NK-92 treated with Interleukin-12 subunit alpha and Interleukin-12 subunit beta, amount 100 ng/mL, for 24 hours (cell line): ENCODE measurements around the gene ZNF787.

Experiments used
- DNase-seq: peaks from one replicate; lab custom pipeline; 2025; lab: John Stamatoyannopoulos, UW

Gene ZNF787

GRCh38 chr19:56142897-56143434, 21.9 kb upstream of the ZNF787 start:
- no peak for DNase-seq

GRCh38 chr19:56142087-56142787, 21.1 kb upstream of the ZNF787 start:
- DNase-seq = no peak

DNA sequence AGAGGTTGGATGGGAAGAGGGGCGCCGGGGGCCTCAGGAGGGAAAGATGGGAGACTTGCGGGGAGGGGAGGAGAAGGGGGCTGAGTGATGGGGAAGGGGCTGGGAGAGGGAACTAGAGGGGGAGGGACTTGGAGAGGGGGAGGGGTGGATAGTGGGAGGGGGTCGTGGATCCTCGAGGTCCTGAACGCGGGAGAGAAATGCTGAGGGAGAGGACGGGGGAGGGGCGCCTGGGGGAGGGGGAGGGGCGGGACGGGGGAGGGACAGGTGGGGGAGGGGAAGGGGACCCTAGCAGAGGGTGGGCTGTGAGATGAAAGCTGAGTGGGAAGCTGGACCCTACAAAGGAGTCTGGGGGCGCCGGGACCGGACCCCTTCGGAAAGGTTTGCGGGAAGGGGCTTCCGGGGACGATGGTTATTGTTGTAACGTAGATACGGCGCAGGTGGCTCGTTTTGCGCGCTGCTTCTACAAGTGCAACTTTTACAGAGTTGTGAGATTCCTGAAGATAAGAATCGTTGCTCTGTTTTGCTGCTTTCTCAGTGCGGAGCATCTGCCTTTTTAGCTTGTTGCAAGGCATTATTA, 20.4 kb upstream of the ZNF787 start:
- no peak for DNase-seq

DNA sequence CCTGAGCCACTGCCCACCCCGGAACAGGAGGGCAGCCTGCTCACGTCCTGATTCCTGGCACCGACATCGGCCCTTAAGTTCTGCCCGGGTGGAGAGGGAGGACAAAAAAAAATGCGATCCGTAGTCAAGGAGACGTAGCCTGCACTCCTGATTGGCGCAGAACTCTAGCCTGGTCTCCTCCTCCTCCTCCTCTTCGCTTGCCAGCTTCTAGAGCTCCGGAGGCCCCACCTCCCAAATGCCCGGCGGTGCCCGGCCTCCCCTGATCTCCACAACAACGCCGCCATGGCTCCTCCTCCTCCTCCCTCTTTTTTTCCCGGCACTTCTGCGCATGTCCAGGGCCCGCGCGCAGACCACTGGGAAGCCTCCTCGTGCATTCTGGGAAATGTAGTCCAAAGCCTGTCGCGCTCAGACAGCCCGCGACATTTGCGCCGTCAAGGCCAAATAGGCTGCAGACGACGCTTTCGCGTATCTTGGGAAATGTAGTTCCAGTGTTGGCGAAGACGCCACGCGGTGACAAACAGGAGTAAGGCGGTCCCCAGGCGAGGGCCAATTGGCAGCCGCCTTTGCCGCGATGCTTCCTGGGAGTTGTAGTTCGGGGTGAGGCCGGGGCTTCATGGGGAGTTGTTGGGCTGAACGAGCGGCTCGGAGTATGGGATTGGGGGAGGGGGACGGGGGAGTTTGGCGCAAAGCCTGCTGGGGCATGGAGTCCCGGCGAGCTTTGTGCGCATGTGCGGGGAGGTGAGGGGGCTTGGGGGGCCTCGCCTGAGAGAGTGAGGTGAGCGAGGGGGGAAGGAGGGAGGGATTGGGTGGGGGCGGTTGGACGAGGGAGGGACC, 19.7 kb upstream of the ZNF787 start, which contains the start of gene ZNF444:
ZNF444 (plus strand) TSS at position 705 of the 834 bp plus-strand sequence. CDS start 5,625 bp downstream, outside the sequence.
- peak; percentile 98 for DNase-seq

DNA sequence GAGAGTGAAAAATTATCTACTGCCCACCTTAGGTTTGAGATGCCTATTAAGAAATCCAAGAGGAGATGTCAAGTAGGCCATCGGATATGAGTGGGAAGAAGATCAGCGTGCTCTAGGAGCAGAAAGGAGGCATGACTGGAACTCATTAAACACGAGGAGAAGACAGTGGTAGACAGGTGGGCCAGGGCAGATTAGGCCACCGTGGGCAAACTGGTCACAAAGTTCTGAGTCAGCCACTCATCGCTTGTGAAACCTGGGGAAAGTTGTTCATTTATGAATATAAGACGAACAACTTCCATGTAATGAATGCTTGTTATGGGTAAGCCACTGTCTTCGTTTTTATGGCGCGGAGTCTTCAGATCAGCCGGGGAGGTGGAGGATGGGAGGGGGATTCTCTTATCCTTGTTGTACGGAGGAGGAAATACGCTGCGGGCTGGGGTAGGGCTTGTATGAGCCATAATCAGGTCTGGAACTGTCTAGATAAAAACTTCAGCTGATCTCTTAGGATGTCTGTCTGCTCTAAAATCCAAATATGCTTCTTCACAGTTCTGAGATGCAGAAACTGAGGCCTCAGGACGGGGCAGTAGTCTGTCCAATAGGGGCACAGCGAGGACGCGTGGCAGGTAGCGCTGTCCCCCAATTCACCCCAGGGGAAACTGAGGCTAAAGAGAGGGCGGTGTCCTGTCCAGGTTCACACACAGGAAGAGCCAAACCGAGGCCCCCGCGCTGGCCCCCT, 18.9 kb upstream of the ZNF787 start:
- DNase-seq = no peak

GRCh38 chr19:56138069-56138468, 17.0 kb upstream of the ZNF787 start:
- no peak for DNase-seq

DNA sequence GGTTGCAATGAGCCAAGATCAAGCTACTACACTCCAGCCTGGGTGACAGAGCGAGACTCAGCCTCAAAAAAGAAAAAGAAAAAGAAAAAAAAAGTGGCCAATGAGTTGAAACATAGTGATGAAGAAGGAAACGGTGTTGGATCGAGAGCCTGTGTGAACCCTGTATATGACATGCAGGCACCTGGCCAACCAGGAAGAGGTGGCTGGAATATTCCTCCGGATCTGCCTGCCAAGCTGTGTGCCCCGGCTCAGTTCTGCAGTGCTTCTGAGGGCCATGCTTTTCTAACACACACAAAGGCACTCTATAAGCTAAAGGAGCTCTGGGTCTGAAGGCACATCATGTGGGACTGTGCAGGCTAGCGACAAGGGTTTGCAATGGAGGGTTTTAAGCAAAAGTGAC, 16.3 kb upstream of the ZNF787 start:
- DNase-seq = no peak

DNA sequence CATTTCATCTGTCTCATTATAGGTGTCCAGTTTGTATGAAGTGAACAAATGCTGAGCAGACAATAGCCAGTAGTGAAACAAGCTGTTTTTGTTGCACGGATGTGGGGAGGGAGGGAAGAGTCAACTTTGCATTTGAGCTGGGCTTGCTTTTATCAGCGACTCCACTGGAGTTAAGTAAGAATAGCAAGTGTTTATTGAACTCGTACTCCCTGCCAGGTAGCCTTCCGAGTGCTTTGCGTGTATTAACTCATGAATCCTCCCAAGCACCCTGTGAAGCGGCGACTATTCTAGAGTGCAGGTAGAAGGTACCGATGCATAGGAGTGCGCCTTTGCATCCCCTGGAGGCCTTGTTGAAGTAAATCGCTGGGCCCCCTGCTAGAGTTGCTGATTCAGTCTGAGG, 15.3 kb upstream of the ZNF787 start:
- DNase-seq = no peak

DNA sequence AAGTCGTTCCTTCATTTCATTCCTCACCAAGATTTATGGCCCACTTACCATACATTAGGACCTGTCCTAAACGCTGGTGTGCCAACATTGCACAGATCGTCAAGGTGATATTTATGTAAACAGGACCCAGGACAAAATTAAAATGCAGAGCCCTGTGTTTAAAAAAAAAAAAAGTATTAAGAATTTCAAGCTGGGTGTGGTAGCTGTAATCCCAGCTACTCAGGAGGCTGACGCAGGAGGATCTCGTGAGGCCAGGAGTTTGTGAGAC, 13.5 kb upstream of the ZNF787 start:
- DNase-seq = no peak

DNA sequence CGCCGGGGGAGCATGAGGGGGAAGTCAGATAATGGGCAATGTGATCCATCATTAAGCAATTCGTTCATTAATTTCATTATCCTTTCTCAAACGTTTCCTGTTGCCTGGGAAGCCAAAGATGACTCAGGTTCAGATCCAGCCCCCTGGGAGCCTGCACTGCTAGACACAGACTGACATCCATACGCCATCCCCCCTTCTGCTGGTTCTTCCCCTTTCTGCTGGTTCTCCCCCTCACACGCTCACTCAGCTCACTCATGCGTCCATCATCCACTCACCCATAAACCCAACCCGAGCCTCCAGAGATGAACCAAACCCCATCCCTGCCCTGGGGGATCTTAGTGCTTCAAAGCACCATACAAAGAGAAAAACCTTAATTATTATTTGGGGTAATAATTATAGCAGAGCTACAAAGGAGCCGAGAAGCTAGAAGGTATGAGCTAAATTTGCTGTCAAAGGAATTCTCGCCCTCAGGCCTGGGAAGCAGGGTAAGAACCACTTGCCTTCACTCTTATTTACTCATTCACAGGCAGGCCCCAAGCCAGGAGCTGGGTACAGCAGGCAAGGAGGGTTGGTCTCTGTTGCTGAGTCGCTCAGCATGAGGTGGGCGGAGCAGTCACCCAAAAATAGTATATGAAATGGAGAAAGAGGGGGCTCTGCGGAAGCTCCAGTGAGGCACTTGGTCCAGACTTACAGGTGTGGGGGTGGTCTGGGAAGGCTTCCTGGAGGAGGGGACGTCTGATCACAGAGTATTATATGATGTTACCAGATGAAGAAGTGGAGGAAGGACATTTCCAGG, 13.0 kb upstream of the ZNF787 start:
- DNase-seq = no peak

- DNase-seq = no peak
These were observed 11.3 kb upstream of the ZNF787 start for GRCh38 chr19:56132316-56132822.

DNA sequence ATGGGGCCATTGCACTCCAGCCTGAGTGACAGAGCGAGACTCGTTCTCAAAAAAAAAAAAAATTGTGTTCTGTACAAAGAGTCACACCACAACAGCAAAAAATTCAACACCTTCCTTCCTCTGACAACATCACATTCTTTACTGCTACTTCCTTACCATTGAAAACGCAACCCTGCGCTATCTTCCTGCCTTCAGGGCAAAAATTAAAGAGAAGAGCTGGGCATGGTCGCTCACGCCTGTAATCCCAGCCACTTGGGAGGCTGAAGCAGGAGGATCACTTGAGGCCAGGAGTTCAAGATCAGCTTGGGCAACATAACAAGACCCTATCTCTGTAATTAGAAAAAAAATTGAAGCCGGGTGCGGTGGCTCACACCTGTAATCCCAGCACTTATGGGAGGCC, 10.6 kb upstream of the ZNF787 start:
- DNase-seq = no peak

- no peak for DNase-seq
These were observed 8.9 kb upstream of the ZNF787 start for GRCh38 chr19:56130006-56130405.

DNA sequence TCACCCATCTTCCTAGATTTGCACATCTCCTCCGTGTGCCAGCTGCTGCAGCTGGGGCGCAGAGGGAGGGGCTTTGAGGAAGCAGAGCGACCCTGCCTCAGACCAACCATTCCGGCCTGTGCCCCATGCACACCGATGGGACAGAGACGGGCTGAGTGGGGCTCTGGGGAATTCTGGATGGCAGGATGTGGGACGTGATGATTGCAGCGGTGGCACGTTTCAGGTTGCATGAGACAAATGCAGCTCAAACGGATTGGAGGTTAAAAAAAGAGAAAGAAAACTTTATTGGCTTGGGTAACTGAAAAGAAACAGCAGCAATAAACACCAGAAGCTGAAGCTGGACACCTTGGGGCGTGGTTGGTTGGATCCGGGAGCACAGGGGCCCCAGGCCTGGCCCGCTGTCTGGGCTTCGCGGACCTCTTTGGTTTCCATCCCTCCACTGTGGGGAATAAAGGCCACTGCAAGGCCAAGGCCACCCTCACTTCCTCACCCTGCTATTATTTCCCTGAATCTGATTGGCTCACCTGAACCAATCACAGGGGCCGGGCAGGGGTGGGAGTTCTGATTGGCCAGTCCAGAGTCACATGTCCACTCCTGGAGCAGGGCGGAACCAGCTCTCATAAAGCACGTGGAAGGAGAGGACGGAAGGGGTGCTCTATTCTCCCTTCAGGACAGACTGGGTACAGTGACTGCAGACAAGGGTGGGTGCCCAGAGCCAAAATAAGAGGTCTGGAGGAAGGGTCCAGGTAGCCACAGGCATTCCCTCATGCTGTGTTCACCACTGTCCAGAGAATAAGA, 6.1 kb upstream of the ZNF787 start:
- no peak for DNase-seq

DNA sequence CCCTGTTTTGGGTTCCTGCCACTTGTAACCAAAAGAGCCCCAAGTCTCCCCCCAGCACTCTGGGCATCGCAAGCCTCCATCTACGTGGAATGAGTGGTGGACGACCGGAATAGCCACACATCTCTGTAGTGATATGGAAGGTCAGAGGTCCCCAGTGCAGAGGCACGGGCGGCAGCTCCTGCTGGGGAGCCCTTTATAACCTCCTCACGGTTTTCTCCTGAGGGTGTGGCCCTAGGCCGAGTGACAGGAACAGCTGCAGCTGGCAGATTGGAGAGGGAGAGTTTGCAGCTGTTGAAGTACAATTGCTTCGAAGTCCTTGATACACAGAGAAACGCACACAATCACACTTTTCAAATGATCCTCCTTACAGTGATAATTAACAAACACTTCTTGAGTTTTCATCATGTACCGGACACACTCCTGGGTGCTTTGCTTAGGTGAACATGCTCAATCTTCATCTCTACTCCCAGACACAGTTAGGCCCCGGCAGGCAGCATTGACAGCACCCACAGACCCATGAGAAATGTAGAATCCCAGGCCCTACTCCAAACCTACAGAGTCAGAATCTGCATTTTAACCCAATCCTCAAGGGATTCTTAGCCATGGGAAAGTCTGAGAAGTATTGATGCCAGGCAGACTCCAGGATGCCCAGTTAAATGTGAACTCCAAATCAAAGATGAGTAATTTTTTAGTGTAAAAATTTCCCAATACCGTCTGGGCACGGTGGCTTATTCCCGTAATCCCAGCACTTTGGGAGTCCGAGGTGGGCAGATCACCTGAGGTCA, 4.9 kb upstream of the ZNF787 start:
- DNase-seq = no peak

DNA sequence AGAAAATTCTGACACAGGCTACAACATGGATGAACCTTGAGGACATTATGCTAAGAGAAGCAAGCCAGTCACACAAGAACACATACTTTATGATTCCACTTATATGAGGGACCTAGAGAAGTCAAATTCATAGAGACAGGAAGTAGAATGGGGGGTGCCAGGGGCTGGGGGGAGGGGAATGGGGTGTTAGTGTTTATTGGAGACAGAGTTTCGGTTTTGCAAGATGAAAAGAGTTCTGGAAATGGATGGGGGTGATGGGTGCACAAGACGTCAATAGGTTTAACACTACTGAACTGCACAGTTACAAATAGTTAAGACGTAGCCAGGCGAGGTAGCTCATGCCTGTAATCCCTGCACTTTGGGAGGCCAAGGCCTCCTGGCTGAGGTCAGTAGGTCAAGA, 3.5 kb upstream of the ZNF787 start:
- no peak for DNase-seq

DNA sequence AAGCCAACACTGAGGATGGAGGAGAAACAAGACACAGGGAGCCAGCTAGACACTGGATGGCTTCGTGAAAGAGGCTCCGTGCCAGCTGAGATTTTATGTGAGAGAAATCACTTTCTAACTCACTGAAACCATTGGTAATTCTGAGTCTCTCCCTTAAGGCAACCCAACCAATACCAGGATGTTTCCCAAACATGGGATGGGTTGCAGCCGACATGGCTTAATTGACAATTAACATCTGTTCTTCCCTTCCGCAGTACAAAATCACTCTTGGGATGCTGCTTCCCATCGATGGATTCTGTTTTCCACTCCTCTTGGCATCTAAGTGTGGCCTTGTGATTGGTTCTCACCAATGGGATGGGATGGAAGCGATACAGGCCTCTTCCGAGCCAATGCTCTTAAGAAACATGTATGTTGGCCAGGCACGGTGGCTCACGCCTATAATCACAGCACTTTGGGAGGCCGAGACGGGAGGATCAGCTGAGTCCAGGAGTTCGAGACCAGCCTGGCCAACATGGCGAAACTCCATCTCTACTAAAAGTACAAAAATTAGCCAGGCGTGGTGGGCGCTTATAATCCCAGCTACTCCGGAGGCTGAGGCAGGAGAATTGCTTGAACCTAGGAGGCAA, 2.3 kb upstream of the ZNF787 start:
- no peak for DNase-seq

DNA sequence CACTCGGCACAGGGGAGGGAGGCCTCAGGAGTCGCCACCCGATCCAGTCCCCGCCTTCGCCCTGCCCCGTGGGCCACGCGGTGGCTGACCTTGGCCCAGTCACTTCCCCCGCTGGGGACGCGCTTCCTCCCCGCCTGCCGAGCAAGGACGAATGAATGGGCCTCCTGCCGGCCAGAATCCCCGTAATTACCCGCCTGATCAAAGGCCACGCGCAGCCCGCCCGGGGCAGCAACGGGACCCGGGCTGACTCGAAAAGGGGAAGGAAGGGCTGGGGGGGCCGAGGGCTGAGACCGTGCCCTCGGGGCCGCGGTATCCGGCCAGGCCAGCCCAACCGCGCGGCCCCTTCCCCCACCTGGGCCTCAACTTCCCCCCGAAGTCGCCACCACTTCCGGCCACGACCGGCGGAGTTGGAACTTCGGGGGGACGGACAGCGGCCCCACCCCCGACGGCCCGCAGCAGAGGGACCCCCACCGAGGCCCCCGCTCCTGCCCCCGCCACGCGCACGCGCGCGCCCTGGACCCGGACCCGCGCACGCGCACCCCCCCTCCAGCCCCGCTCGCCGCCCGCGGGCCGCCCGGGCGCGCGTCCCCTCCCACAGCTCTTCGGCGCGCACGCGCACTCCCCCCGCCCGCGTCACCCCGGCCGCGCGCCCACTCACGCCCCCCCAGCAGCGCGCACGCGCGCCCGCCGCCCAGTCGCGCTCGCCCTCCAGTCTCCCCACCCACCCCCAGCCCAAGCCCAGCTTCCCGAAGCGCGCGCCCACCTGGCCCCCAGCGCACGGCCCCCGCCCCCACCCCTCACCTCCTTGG, 520 bp downstream of the ZNF787 start:
- DNase-seq = peak; percentile 82
